ENCODE measurements around the gene ZSWIM1. TPM values are rescaled to one million over a fixed set of nuclear protein-coding genes. Genes with fewer than 3 reads are reported as not detected.
A peak's percentile ranks its signal among the peaks of the same experiment; 100 is the strongest.

ZSWIM1 gene
- total RNA-seq, result 1 to 10 TPM; 6.6 to 8.8 (median 7.6) TPM

GRCh38 chr20:45880988-45881788 lies at the start of gene ZSWIM1:
Gene ZSWIM1, plus strand, starts transcription at chr20:45881227. Its CDS starts 1,366 bp downstream, at chr20:45882593.
- intact Hi-C loops (cut with DNase I), result no loop called here
- Histone ChIP-seq H3K36me3 (peaks cover 6 to 57% (median 15%) of the 10 kb centered on the region in 3 donors), H3K9me3 (no peaks in the 10 kb centered on the region), H3K27me3 (no peaks in the 10 kb centered on the region), H3K4me1 (peaks cover 5 to 33% (median 18%) of the 10 kb centered on the region in 3 donors), H3K4me3 (peak within 1 kb of the TSS; percentile 42 to 86 (median 60)), H3K27ac (peak within 1 kb of the TSS; percentile 82 to 93 (median 90))
- no peak for TF ChIP-seq CTCF (IDR thresholded peaks at IDR 0.05)
- peak in 2 of 4 donors; percentile 9 to 68 for TF ChIP-seq POLR2A (IDR thresholded peaks at IDR 0.05)
- DNase-seq, result peak; percentile 93
- WGBS, 2 donors, result 0% methylated on average over 13 to 16 of the region's 23 CpGs

DNA sequence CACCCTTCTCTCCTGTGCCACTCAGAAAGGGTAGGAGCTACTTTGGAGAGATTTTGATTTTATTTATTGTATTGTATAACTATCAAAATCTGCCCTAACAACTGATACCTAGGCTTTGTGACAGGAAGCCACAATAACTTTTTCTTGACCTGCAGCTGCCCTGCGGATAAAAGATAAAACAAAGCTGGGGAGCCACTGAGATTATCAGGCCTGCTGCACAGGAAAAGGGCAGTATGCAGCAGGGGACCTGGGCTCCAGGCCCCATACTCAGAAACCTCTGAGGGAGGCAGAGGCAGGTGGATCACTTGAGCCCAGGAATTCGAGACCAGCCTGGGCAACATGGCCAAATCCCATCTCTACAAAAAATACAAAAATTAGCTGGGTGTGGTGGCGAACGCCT lies 48.4 kb upstream of the ZSWIM1 start:
- DNase-seq, result no peak
- intact Hi-C loops (cut with DNase I), result no loop called here
- WGBS, 2 donors, result 82% methylated on average over 4 of the region's 4 CpGs; no CpG with 5 or more reads in 1 of the 2 donors
- TF ChIP-seq CTCF (IDR thresholded peaks at IDR 0.05) (no peak), POLR2A (IDR thresholded peaks at IDR 0.05) (no peak)
- Histone ChIP-seq H3K27ac (peak overlapping the region; percentile 88 to 95 (median 91)), H3K27me3 (no peaks in the 10 kb centered on the region), H3K4me1 (peaks cover 30 to 71% (median 37%) of the 10 kb centered on the region in 3 donors), H3K4me3 (peak overlapping the region in 2 of 4 donors; percentile 71 to 85), H3K9me3 (no peaks in the 10 kb centered on the region), H3K36me3 (peaks cover 0 to 9% (median 0%) of the 10 kb centered on the region in 3 donors)

DNA sequence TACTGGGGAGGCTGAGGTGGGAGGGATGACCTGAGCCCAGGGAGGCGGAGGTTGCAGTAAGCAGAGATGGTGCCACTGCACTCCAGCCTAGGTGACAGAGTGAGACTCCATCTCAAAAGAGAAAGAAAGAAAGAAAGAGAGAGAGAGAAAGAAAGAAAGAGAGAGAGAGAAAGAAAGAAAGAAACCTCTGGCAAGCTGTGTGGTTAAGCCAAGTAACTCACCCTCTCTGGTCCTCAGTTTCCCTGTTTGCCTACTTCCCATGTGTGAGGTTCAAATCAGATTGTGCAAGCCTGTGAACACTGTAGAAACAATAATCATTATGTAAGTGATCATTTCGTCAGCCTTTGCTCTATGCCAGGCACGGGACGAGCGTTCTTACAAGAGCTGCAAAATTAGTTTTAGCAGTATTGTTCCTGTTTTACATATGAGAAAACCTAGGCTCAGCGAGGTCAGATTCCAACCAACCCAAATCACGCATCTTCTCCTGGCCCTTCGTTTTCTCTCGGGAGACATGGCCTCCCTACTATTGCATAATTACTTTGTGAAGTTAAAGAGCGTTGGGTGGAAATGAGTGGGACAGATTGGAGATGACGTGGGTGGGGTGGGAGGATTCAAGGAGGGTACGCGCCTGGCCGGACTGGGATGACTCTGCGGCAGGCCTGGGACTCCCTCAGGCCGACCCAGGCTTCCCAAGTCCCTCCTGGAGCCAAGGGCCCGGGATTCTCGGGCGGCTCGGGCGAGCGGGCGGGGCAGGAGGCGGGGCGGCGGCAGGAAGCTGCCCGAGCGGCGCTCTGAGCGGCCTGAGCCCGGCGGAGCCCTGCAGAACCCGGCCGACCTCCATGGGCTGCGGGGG lies 47.8 kb upstream of the ZSWIM1 start, which contains the start of gene SNX21:
Gene SNX21 (plus strand): TSS at position 770 of the 853 bp plus-strand sequence. CDS start 121 bp downstream, outside the sequence.
- H3K9me3 ChIP-seq, result no peaks in the 10 kb centered on the region
- H3K4me1 ChIP-seq, result peaks cover 30 to 69% (median 37%) of the 10 kb centered on the region in 3 donors
- WGBS, 2 donors, result 5 to 6% methylated on average over 15 to 19 of the region's 35 CpGs
- H3K27me3 ChIP-seq, result no peaks in the 10 kb centered on the region
- DNase-seq, result no peak
- H3K27ac ChIP-seq, result peak within 1 kb of the TSS; percentile 88 to 95 (median 91)
- intact Hi-C loops (cut with DNase I), result no loop called here
- no peak for TF ChIP-seq CTCF (IDR thresholded peaks at IDR 0.05)
- no peak for TF ChIP-seq POLR2A (IDR thresholded peaks at IDR 0.05)
- peaks cover 0 to 15% (median 0%) of the 10 kb centered on the region in 3 donors for H3K36me3 ChIP-seq
- H3K4me3 ChIP-seq, result peak within 1 kb of the TSS; percentile 58 to 85 (median 78)

GRCh38 chr20:45833883-45834796 lies 46.9 kb upstream of the ZSWIM1 start:
- WGBS, 2 donors, result 17 to 41% methylated on average over 10 to 13 of the region's 71 CpGs
- no peaks in the 10 kb centered on the region for H3K9me3 ChIP-seq
- TF ChIP-seq POLR2A (IDR thresholded peaks at IDR 0.05), result peak in 2 of 4 donors; percentile 16 to 61
- TF ChIP-seq CTCF (IDR thresholded peaks at IDR 0.05), result no peak
- no peaks in the 10 kb centered on the region for H3K27me3 ChIP-seq
- H3K27ac ChIP-seq, result peak overlapping the region; percentile 88 to 95 (median 91)
- H3K4me3 ChIP-seq, result peak overlapping the region; percentile 58 to 85 (median 78)
- peaks cover 0 to 24% (median 0%) of the 10 kb centered on the region in 3 donors for H3K36me3 ChIP-seq
- no peak for DNase-seq
- intact Hi-C loops (cut with DNase I), result no loop called here
- peaks cover 30 to 61% (median 33%) of the 10 kb centered on the region in 3 donors for H3K4me1 ChIP-seq

Data from esophagus squamous epithelium (tissue), 5 donors.